ENCODE measurements around the gene ALOX15B.

The ALOX15B gene

DNA sequence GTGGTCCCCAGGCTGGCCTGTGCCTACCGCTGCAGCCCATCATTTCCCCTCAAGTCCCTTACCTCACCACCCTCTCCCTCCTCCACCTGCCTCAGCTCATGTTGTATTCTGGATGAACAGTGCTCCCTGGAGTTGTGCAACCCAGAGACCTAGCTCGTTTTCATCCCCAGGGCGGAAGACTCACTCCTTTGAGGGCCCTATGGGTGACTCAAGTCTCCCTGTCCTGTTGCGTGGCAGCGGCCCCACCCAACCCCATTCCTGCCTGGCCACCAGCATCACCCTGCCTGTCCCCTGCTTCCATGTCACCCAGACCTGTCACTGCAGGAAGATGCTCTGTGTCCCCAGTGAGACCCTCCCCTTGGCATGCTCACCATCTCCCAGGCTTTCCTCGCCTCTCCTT is 45.4 kb downstream of the ALOX15B start:
- DNase-seq = no peak

DNA sequence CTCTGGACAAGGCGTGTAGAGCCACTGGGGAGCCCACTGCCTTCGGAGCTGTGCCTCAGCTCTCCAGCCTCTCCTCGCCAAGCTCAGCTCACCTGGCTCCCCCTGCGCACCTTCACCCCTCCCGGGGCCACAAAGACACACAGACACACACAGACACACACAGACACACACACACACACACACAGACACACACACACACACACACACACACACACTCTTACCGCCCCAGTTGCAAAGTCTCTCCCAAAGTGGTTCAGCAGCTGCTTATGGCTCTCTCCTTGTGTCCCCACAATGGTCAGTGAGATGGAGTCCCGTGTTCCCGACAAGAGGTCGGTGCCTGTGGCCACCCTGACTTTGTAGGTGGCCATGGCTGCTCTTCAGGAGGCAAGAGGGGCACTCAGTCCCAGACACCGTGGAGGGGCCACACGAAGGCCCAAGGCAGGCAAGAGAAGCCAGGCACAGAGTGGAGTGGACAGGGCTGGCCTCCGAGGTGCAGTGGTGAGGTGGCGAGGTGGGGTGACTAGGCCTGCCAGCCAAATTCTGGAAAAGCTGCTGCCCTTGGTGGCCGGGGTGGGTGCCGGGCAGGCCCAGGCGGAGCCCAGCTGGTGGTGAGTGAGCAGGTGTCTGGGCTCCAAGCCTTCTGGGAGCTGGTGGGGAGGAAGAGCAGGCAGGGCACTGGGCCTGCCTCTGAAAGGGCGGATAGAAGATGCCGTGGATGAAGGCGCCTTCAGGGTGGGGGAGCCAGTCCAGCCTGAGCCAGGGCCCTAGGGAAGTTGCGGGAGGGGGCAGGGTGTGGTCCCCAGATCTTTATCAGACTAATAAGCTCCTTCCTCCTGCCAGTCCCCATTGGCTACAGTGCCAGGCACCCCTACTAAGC is 48.5 kb downstream of the ALOX15B start, which contains the start of gene ALOX12B:
Gene ALOX12B (minus strand): TSS at position 642 of the 877 bp plus-strand sequence. CDS start 274 bp downstream, at position 368.
- DNase-seq = no peak

DNA sequence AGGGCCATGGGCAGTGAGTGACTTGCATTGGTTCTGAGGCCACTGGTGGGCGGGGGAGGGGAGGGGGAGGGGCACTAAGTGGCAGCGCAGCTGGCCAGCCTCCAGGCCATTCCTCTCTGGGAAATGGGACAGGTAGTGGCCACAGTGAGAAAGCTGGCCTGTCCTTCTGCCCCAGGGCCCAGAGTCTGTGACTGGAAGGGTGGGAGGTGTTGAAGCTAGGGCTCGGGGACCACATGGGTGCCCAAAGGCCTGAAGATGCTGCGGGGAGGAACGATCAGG is 49.0 kb downstream of the ALOX15B start:
- no peak for DNase-seq

- no peak for DNase-seq
Measured at GRCh38 chr17:8089728-8090127, 50.9 kb downstream of the ALOX15B start.

DNA sequence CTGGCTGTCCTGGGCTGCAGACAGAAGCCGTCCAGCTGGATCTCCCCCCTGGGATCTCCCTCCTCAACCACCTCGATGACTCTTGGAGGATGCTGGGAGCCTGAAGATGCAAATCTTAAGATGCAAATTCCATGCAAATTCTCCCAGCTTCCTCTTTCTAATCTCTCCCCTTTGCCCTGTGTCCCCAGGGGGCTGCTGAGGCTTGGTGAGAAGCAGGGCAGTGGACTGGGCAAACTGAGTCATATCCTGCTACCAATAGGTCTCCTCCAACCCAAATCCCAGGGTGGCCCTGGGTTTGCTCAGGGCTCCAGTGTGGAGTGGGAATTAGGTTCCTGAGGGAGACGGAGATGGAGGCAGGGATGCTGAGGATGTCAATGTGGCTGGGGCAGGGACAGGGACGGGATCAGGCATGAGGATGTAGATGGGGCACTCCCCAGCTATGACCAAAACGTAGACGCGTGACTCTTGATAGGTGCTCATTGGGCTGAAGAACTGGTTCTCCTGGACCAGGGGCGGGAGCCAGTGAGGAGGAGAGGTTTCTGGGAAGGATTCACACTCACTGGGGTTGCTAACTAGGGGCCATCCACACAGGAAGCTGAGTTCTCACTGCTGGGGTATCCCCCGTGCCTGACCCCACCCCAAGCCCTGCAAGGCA is 52.3 kb downstream of the ALOX15B start:
- DNase-seq = no peak

DNA sequence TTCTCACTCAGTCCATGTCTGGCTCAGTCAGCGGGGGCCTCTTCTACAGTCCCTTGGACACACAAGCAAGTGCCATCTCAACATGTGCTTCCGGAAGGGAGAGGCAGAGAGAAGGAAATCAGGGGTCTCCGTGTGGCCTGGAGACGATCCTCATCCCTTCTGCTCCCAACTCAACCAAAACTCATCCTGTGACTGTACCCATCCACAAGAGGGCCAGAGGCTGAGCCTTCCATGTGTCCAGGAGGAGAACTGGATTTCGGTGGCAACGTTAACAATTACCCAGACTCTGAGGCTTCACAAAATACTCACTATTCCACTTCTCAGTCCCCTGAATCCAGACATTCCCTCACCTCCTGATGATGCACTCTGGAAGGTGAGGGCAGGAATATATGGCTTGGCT is 56.5 kb downstream of the ALOX15B start:
- DNase-seq = no peak

DNA sequence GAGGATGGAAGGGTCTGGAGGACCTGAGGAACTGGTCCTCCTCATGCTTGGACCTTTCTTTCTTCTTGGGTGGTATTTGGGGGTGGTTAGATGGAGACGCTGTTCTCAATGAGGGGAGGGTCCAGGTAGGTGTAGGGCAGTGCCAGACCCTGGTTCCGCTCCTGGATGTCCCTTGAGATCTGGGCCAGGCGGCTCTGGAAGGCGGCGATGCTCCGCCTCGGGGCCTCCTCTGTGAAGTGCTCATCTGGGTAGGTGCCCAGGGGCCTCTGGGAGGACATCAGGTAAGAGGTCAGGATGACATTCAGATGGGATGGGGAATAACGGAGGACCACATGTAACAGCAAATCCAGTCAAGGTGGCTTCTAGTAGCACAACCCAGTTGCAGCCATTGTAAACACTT is 57.7 kb downstream of the ALOX15B start:
- DNase-seq = no peak

Data from effector CD4-positive, alpha-beta T cell (primary cell).